ENCODE measurements around the gene MEIS2. TPM values are rescaled to one million over a fixed set of nuclear protein-coding genes. Genes with fewer than 3 reads are reported as not detected.

The MEIS2 gene
- total and polyA plus RNA-seq, 12 donors = 36.2 to 139 (median 74.8) TPM

- WGBS, 4 donors = 87 to 92% (median 88%) methylated on average over 1 of the region's 1 CpG
- intact Hi-C loops (cut with DNase I) = no loop called here
- no peak for TF ChIP-seq CTCF (IDR thresholded peaks at IDR 0.05)
- no peak for TF ChIP-seq POLR2A (IDR thresholded peaks at IDR 0.05)
Measured at GRCh38 chr15:37041042-37041441, 59.3 kb downstream of the MEIS2 start.

GRCh38 chr15:37040072-37040742, 60.1 kb downstream of the MEIS2 start:
- DNase-seq = no peak
- Histone ChIP-seq H3K4me3 (no peak overlapping the region), H3K9me3 (replicated peaks in 1 of 3) (no peaks in the 10 kb centered on the region), H3K36me3 (replicated peaks in 1 of 2) (peaks cover 0 to 5% of the 10 kb centered on the region in 2 donors), H3K4me1 (replicated peaks in 1 of 2) (peaks cover under 1 to 10% of the 10 kb centered on the region in 2 donors), H3K27ac (no peak overlapping the region), H3K27me3 (no peaks in the 10 kb centered on the region)
- WGBS, 4 donors = 64 to 72% (median 68%) methylated on average over 4 of the region's 4 CpGs
- TF ChIP-seq POLR2A (IDR thresholded peaks at IDR 0.05) (no peak), CTCF (IDR thresholded peaks at IDR 0.05) (no peak)
- intact Hi-C loops (cut with DNase I) = no loop called here

More at GRCh38 chr15:37041042-37041441, 59.3 kb downstream of the MEIS2 start:
- Histone ChIP-seq H3K4me3 (no peak overlapping the region), H3K27ac (no peak overlapping the region), H3K9me3 (replicated peaks in 1 of 3) (no peaks in the 10 kb centered on the region), H3K4me1 (replicated peaks in 1 of 2) (peaks cover 0 to 7% of the 10 kb centered on the region in 2 donors), H3K36me3 (replicated peaks in 1 of 2) (peaks cover 0 to 6% of the 10 kb centered on the region in 2 donors), H3K27me3 (no peaks in the 10 kb centered on the region)
- DNase-seq = no peak

- WGBS, 4 donors = 86 to 95% (median 91%) methylated on average over 5 to 7 of the region's 7 CpGs
- Histone ChIP-seq H3K4me1 (replicated peaks in 1 of 2) (peaks cover 10 to 24% of the 10 kb centered on the region in 2 donors), H3K9me3 (replicated peaks in 1 of 3) (no peaks in the 10 kb centered on the region), H3K27ac (peak overlapping the region in 1 of 5 donors; percentile 10), H3K4me3 (no peak overlapping the region), H3K36me3 (replicated peaks in 1 of 2) (peaks cover 0 to 5% of the 10 kb centered on the region in 2 donors), H3K27me3 (no peaks in the 10 kb centered on the region)
- peak in 1 of 7 donors; percentile 66 for DNase-seq
- TF ChIP-seq CTCF (IDR thresholded peaks at IDR 0.05) = no peak
- no peak for TF ChIP-seq POLR2A (IDR thresholded peaks at IDR 0.05)
- intact Hi-C loops (cut with DNase I) = no loop called here
Measured at GRCh38 chr15:37038716-37039106, 61.6 kb downstream of the MEIS2 start.

- H3K27ac ChIP-seq = peak overlapping the region in 1 of 5 donors; percentile 10
- peaks cover 10 to 24% of the 10 kb centered on the region in 2 donors for H3K4me1 ChIP-seq (replicated peaks in 1 of 2)
Measured at GRCh38 chr15:37037850-37038715, 62.3 kb downstream of the MEIS2 start.

More at GRCh38 chr15:37037850-37038715, 62.3 kb downstream of the MEIS2 start:
- H3K36me3 ChIP-seq (replicated peaks in 1 of 2) = peaks cover 0 to 5% of the 10 kb centered on the region in 2 donors
- DNase-seq = no peak
- no peak for TF ChIP-seq POLR2A (IDR thresholded peaks at IDR 0.05)
- no peak for TF ChIP-seq CTCF (IDR thresholded peaks at IDR 0.05)
- H3K4me3 ChIP-seq = no peak overlapping the region
- no peaks in the 10 kb centered on the region for H3K27me3 ChIP-seq
- 68 to 82% (median 77%) methylated on average over 7 of the region's 7 CpGs for WGBS, 4 donors
- intact Hi-C loops (cut with DNase I) = no loop called here
- no peaks in the 10 kb centered on the region for H3K9me3 ChIP-seq (replicated peaks in 1 of 3)

Measured in adrenal gland (tissue), 12 donors.